ENCODE results near the gene SV2B.

The SV2B gene

GRCh38 chr15:91140601-91141000 is 40.5 kb downstream of the SV2B start:
- no peak for DNase-seq (ENCODE audit: low read depth)

GRCh38 chr15:91141097-91141496 is 41.0 kb downstream of the SV2B start:
- no peak for DNase-seq (ENCODE audit: low read depth)

- peak; percentile 12 for DNase-seq (ENCODE audit: low read depth)
Measured at GRCh38 chr15:91142106-91142744, 42.2 kb downstream of the SV2B start.

- DNase-seq (ENCODE audit: low read depth), result no peak
Measured at GRCh38 chr15:91142946-91143345, 42.9 kb downstream of the SV2B start.

GRCh38 chr15:91146728-91147127 is 46.7 kb downstream of the SV2B start:
- no peak for DNase-seq (ENCODE audit: low read depth)

- no peak for DNase-seq (ENCODE audit: low read depth)
Measured at GRCh38 chr15:91148243-91148642, 48.2 kb downstream of the SV2B start.

GRCh38 chr15:91150502-91151160 is 50.6 kb downstream of the SV2B start:
- DNase-seq (ENCODE audit: low read depth), result no peak

- no peak for DNase-seq (ENCODE audit: low read depth)
Measured at GRCh38 chr15:91151781-91152563, 51.9 kb downstream of the SV2B start.

GRCh38 chr15:91152896-91153581 is 53.0 kb downstream of the SV2B start:
- DNase-seq (ENCODE audit: low read depth), result no peak

GRCh38 chr15:91153954-91154353 is 53.9 kb downstream of the SV2B start:
- no peak for DNase-seq (ENCODE audit: low read depth)

GRCh38 chr15:91156175-91156726 is 56.2 kb downstream of the SV2B start:
- DNase-seq (ENCODE audit: low read depth), result no peak

GRCh38 chr15:91158415-91159394 is 58.6 kb downstream of the SV2B start:
- DNase-seq (ENCODE audit: low read depth), result no peak

GRCh38 chr15:91165850-91166249 is 65.8 kb downstream of the SV2B start:
- no peak for DNase-seq (ENCODE audit: low read depth)

- no peak for DNase-seq (ENCODE audit: low read depth)
Measured at GRCh38 chr15:91168457-91168856, 68.4 kb downstream of the SV2B start.

- no peak for DNase-seq (ENCODE audit: low read depth)
Measured at GRCh38 chr15:91171334-91171733, 71.3 kb downstream of the SV2B start.

- no peak for DNase-seq (ENCODE audit: low read depth)
Measured at GRCh38 chr15:91182101-91182500, 82.0 kb downstream of the SV2B start.

GRCh38 chr15:91183596-91183995 is 83.5 kb downstream of the SV2B start:
- no peak for DNase-seq (ENCODE audit: low read depth)

GRCh38 chr15:91184441-91184840 is 84.4 kb downstream of the SV2B start:
- no peak for DNase-seq (ENCODE audit: low read depth)

- peak; percentile 35 for DNase-seq (ENCODE audit: low read depth)
Measured at GRCh38 chr15:91186904-91187656, 87.0 kb downstream of the SV2B start.

- DNase-seq (ENCODE audit: low read depth), result no peak
Measured at GRCh38 chr15:91192285-91192684, 92.2 kb downstream of the SV2B start.

All from iris pigment epithelial cell (primary cell).